Panc1 (cell line): ENCODE measurements around the gene TMEM128. TPM values are rescaled to one million over a fixed set of nuclear protein-coding genes. Genes with fewer than 3 reads are reported as not detected.

Experiments used
- ATAC-seq: fragments of 200-7000 bp; cut with Tn5 transposase; 2 replicates; pipeline ENCODE4 v1.9.1; 2020; ENCODE audit warnings: mild to moderate bottlenecking, moderate library complexity
- BruUV-seq: library from RNA; stranded (reverse); fragments of 400-500 nt; replicated peaks from 2 replicates; lab custom pipeline; 2021; lab: Mats Ljungman, UMichigan
- CTCF ChIA-PET: fragments of 300-600 bp; sonication (Branson Sonifier 250); formaldehyde crosslinking; loops from one replicate; lab custom pipeline; 2022; ENCODE audit warnings: antibody characterized with exemption; lab: Charles Lee
- POLR2A ChIA-PET: fragments of 300-600 bp; sonication (Branson Sonifier 250); formaldehyde crosslinking; loops from one replicate; lab custom pipeline; 2022; ENCODE audit warnings: antibody characterized with exemption; lab: Charles Lee
- DNase-seq: peaks from one replicate; pipeline ENCODE4 v3.0.0-alpha.2; 2010; ENCODE audit warnings: low read depth, low spot score
- H3K27ac ChIP-seq: 2 replicates; pipeline ENCODE4 v1.5.1; 2011; ENCODE audit warnings: mild to moderate bottlenecking, low read length, inconsistent platforms
- H3K27me3 ChIP-seq: fragments of 200-500 bp; sonication (Bioruptor generic); 2 replicates; pipeline ENCODE4 v1.6.0; 2014; ENCODE audit warnings: low read length, inconsistent platforms; ENCODE audit not compliant: control insufficient read depth, insufficient read depth
- H3K36me3 ChIP-seq: fragments of 200-500 bp; sonication (Bioruptor generic); 2 replicates; pipeline ENCODE4 v1.5.1; 2014; ENCODE audit warnings: inconsistent platforms, mild to moderate bottlenecking, low read length, moderate library complexity; ENCODE audit not compliant: control insufficient read depth, insufficient read depth
- H3K4me1 ChIP-seq: 2 replicates; pipeline ENCODE4 v1.5.1; 2011; ENCODE audit warnings: inconsistent platforms, mild to moderate bottlenecking, low read length, moderate library complexity; ENCODE audit not compliant: control insufficient read depth, insufficient read depth
- H3K4me3 ChIP-seq, 2 experiments: 2 replicates each; pipeline ENCODE4 v1.5.1; 2011 to 2012; ENCODE audit warnings: low read depth in 2 of 2, low read length in 2 of 2, mild to moderate bottlenecking in 2 of 2, inconsistent platforms in 1 of 2, moderate library complexity in 1 of 2
- H3K9me3 ChIP-seq: fragments of 200-500 bp; sonication (Bioruptor generic); 2 replicates; pipeline ENCODE4 v1.5.1; 2014; ENCODE audit warnings: low read depth, mild to moderate bottlenecking, inconsistent platforms, low read length, moderate library complexity; ENCODE audit not compliant: control insufficient read depth, insufficient read depth
- POLR2AphosphoS5 ChIP-seq: IDR thresholded peaks from 2 replicates; pipeline ENCODE4 v1.6.1; 2012; ENCODE audit warnings: mild to moderate bottlenecking, low read depth, low read length, moderate library complexity
- SIN3A ChIP-seq: IDR thresholded peaks from 2 replicates; pipeline ENCODE4 v1.6.1; 2012; ENCODE audit warnings: low read depth, mild to moderate bottlenecking, low read length, moderate library complexity, borderline replicate concordance; ENCODE audit not compliant: insufficient read depth
- TCF7L2 ChIP-seq: IDR thresholded peaks from 2 replicates; pipeline ENCODE4 v1.6.1; 2011; ENCODE audit warnings: mild to moderate bottlenecking, low read depth, low read length, inconsistent platforms
- in situ Hi-C: cut with HindIII; loops from 2 replicates; pipeline ENCODE4 v1.10.0; 2016; ENCODE audit warnings: low sequenced_read_pairs, low pct_unique_long_range_greater_than_20kb
- intact Hi-C: fragments of 100-400 bp; cut with micrococcal nuclease; formaldehyde crosslinking; loops from one replicate; pipeline ENCODE4 v1.10.0; 2022; ENCODE audit not compliant: unreplicated experiment
- total RNA-seq: library from RNA; stranded (reverse); gene quantifications from one replicate; pipeline ENCODE4 v1.2.1, GENCODE V29; 2021; ENCODE audit not compliant: unreplicated experiment
- TF ChIP-seq, protein P1 (sequence below): fragments of 450-650 bp; IDR thresholded peaks from 2 replicates; pipeline ENCODE4 v1.5.1; 2017; ENCODE audit warnings: mild to moderate bottlenecking
- TF ChIP-seq, protein P2 (sequence below), 2 experiments: IDR thresholded peaks; 2 replicates each; pipeline ENCODE4 v1.6.1; 2011 to 2012; ENCODE audit warnings: low read depth in 2 of 2, control low read depth in 1 of 2, low read length in 1 of 2, mild to moderate bottlenecking in 1 of 2, moderate library complexity in 1 of 2; ENCODE audit not compliant: insufficient read depth in 1 of 2

The TMEM128 gene
- total RNA-seq, 1 experiment from 2014 or later: 12.9 TPM

DNA sequence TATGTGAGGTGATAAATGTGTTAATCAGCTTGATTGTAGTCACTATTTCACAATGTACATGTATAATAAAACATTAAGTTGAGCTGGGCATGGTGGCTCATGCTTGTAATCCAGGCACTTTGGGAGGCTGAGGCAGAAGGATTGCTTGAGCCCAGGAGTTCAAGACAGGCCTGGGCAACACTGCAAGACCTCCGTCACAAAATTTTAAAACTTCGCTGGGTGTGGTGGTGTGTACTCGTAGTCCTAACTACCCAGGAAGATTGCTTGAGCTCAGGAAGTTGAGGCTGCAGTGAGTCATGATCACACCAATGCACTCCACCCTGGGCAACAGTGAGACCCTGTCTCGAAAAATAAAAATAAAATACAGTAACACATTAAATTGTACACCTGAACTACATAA is 21.8 kb upstream of the TMEM128 start:
- POLR2A ChIA-PET: no interaction called here
- H3K9me3 ChIP-seq: no peaks in the 10 kb centered on the region
- H3K36me3 ChIP-seq: peaks cover 2% of the 10 kb centered on the region
- intact Hi-C loops (no loop called here), in situ Hi-C loops (no loop called here)
- no peaks in the 10 kb centered on the region for H3K27me3 ChIP-seq
- BruUV-seq: no TSS peak
- no peak overlapping the region for H3K4me3 ChIP-seq
- TF ChIP-seq POLR2AphosphoS5 (no peak), SIN3A (no peak), TCF7L2 (no peak)
- TF ChIP-seq, protein P1, sequence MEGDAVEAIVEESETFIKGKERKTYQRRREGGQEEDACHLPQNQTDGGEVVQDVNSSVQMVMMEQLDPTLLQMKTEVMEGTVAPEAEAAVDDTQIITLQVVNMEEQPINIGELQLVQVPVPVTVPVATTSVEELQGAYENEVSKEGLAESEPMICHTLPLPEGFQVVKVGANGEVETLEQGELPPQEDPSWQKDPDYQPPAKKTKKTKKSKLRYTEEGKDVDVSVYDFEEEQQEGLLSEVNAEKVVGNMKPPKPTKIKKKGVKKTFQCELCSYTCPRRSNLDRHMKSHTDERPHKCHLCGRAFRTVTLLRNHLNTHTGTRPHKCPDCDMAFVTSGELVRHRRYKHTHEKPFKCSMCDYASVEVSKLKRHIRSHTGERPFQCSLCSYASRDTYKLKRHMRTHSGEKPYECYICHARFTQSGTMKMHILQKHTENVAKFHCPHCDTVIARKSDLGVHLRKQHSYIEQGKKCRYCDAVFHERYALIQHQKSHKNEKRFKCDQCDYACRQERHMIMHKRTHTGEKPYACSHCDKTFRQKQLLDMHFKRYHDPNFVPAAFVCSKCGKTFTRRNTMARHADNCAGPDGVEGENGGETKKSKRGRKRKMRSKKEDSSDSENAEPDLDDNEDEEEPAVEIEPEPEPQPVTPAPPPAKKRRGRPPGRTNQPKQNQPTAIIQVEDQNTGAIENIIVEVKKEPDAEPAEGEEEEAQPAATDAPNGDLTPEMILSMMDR: no peak
- TF ChIP-seq, protein P2, sequence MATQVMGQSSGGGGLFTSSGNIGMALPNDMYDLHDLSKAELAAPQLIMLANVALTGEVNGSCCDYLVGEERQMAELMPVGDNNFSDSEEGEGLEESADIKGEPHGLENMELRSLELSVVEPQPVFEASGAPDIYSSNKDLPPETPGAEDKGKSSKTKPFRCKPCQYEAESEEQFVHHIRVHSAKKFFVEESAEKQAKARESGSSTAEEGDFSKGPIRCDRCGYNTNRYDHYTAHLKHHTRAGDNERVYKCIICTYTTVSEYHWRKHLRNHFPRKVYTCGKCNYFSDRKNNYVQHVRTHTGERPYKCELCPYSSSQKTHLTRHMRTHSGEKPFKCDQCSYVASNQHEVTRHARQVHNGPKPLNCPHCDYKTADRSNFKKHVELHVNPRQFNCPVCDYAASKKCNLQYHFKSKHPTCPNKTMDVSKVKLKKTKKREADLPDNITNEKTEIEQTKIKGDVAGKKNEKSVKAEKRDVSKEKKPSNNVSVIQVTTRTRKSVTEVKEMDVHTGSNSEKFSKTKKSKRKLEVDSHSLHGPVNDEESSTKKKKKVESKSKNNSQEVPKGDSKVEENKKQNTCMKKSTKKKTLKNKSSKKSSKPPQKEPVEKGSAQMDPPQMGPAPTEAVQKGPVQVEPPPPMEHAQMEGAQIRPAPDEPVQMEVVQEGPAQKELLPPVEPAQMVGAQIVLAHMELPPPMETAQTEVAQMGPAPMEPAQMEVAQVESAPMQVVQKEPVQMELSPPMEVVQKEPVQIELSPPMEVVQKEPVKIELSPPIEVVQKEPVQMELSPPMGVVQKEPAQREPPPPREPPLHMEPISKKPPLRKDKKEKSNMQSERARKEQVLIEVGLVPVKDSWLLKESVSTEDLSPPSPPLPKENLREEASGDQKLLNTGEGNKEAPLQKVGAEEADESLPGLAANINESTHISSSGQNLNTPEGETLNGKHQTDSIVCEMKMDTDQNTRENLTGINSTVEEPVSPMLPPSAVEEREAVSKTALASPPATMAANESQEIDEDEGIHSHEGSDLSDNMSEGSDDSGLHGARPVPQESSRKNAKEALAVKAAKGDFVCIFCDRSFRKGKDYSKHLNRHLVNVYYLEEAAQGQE (IDR thresholded peaks at IDR 0.05; ENCODE audit: insufficient read depth in 1 of 2, low read depth in 2 of 2, low read length in 1 of 2): no peak
- no peak overlapping the region for H3K27ac ChIP-seq
- CTCF ChIA-PET: no interaction called here
- no peaks in the 10 kb centered on the region for H3K4me1 ChIP-seq
- ATAC-seq (no peak), DNase-seq (no peak)

DNA sequence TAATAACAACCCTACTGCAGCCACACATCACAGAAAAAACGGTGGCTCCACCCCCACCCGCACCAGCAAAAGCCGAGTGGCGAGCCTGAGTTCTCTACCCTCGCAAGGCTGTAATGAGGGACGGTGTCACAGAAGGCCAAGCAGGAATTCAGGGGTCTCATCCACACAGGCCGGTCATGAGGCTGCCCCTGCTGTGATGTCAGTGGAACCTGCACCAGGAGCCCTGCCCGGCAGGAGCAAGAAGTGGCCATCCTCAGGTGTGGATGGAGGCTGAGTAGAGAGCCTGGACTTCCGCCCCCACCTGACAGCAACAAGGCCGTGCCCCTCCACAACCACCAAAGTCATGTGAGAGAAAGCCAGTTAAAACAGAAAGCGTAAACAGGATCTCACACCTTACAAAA is 21.3 kb upstream of the TMEM128 start:
- Histone ChIP-seq H3K36me3 (peaks cover 2% of the 10 kb centered on the region), H3K4me1 (no peaks in the 10 kb centered on the region), H3K4me3 (no peak overlapping the region), H3K27ac (no peak overlapping the region), H3K9me3 (no peaks in the 10 kb centered on the region), H3K27me3 (no peaks in the 10 kb centered on the region)
- TF ChIP-seq POLR2AphosphoS5 (no peak), SIN3A (no peak)
- no peak for DNase-seq
- CTCF ChIA-PET: no interaction called here
- POLR2A ChIA-PET: no interaction called here
- intact Hi-C loops: no loop called here
- ATAC-seq: no peak
- BruUV-seq: no TSS peak
- in situ Hi-C loops: no loop called here

DNA sequence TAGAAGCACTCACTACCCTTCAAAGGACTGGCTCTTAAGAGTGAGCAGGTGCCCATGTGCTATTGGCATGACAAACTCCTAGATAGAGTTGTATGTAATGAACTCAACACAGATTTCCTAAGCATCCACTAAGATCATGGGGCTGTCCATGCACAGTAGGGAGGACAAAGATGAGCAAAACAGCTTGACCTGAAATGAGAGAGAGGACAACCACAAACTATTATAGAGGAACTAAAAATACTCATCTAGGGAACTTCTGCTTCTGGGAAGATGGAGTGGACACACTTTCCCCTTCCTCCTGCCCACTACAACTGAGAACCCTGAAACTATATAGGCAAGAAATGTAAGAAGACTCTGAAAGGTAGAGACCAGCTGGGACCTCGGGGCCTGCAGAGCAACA is 20.8 kb upstream of the TMEM128 start:
- H3K4me1 ChIP-seq: no peaks in the 10 kb centered on the region
- no peak overlapping the region for H3K4me3 ChIP-seq
- in situ Hi-C loops (no loop called here), intact Hi-C loops (no loop called here)
- H3K27ac ChIP-seq: no peak overlapping the region
- H3K27me3 ChIP-seq: no peaks in the 10 kb centered on the region
- TF ChIP-seq, protein P1: no peak
- TF ChIP-seq SIN3A (no peak), TCF7L2 (no peak), POLR2AphosphoS5 (no peak)
- TF ChIP-seq, protein P2 (IDR thresholded peaks at IDR 0.05; ENCODE audit: insufficient read depth in 1 of 2, low read depth in 2 of 2, low read length in 1 of 2): no peak
- DNase-seq (no peak), ATAC-seq (no peak)
- H3K36me3 ChIP-seq: no peaks in the 10 kb centered on the region; the same call in 1 of the 2 replicates
- ChIA-PET POLR2A (no interaction called here), CTCF (no interaction called here)
- H3K9me3 ChIP-seq: no peaks in the 10 kb centered on the region
- BruUV-seq: no TSS peak
